Superior temporal gyrus (tissue), 1 donor: ENCODE measurements around the gene SLC25A12.
"Not testable (repeated sequence)": the region's sequence is repeated elsewhere in the genome, so short reads cannot be mapped to it uniquely, and the experiment has no call there.

Source experiments
- DNase-seq: peaks from one replicate; pipeline ENCODE4 v3.0.0-alpha.2; 2016; ENCODE audit errors: extremely low spot score

The SLC25A12 gene

DNA sequence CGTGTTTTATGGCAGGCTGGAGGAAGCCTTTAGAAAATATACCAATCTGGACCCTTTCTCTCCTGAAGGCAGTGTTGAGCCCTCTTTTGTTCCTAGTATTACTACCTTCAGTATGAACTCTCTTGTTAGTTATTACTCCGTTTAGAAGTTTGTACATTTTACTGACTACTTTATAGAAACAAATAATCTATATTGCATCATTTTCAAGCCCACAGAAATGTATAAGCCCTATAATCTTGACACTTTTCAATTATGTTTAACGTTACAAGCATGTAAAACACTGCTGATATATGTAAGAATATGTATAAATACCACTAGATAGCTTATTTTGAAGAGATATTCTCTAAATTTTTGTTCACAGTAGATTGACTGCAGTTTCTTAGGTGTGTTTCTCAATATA lies 64.0 kb downstream of the SLC25A12 start:
- no peak for DNase-seq

- no peak for DNase-seq
These were observed 70.0 kb downstream of the SLC25A12 start for GRCh38 chr2:171824086-171824485.

- no peak for DNase-seq
These were observed 71.3 kb downstream of the SLC25A12 start for GRCh38 chr2:171822525-171823322.

GRCh38 chr2:171819453-171819852 lies 74.6 kb downstream of the SLC25A12 start:
- DNase-seq: no peak

DNA sequence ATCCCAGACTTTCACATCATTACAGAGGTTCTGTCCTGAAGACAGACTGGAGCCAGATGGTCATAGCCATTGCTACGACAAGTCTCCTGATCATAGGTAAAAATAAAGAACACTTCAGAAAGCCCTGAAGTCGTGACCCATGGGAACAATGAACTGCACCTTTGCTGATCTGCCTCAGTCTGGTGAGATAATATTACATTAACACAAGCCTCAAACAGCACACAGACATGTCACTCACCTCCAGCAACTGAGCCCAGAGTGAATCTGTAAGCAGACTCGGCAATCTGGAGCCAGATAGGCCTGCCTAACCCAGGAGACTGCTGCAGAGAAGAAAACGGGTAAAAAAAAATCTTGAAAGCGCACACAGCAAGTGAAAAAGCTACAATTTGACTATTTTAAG lies 79.2 kb downstream of the SLC25A12 start:
- DNase-seq: no peak

DNA sequence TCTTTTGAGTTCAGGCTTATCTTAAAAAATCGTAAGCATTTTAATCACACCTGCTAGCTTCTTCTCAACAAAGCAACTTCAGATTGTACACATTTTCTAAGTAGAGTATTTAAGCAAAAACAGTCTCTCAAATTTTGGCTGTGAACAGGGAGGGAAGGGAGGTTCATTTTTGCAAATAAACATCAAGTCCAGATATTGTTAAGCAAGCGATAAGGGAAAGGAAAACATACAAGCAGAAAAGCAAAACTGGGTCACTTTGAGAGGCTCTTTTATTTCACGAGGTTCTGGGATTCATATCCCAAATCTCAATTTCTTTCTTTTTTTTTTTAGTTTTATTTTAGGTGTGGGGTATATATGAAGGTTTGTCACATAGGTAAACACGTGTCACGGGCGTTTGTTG lies 79.9 kb downstream of the SLC25A12 start:
- DNase-seq: no peak

GRCh38 chr2:171813729-171814128 lies 80.3 kb downstream of the SLC25A12 start:
- no peak for DNase-seq

DNA sequence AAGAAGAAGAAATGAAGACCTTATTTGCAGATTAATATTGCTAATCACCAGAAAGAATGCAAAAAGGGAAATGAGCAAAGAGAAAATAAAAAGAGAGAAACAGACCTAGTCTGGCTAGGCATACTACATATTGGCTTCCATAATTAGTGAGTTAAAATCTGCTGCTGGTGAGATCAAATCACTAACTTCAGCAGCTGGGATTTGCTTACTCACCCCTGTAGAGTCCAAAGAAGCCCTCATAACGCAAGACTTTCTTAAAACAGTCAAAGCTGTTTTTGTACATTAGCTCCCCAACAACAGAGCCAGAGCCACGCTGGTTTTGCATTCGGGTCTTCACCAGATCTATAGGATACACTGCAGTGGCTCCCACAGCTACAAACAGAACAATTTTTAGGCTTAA lies 80.9 kb downstream of the SLC25A12 start:
- no peak for DNase-seq

DNA sequence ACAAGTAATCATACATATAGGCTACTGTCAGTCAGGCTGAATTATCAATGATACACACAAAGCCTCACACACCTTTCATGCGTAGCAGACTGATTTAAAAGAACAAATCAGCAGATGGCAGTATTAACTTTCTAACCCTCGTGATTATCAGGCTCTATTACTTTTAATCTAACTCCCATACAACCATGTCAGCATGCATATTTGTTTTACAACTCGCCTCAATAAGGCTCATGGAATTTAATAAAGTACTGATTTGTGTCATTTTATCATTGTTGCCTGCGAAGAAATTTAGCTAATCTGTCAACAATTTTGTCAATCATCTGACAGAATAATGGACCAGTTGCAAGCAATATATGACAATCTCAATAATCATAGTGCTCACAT lies 82.8 kb downstream of the SLC25A12 start:
- no peak for DNase-seq

DNA sequence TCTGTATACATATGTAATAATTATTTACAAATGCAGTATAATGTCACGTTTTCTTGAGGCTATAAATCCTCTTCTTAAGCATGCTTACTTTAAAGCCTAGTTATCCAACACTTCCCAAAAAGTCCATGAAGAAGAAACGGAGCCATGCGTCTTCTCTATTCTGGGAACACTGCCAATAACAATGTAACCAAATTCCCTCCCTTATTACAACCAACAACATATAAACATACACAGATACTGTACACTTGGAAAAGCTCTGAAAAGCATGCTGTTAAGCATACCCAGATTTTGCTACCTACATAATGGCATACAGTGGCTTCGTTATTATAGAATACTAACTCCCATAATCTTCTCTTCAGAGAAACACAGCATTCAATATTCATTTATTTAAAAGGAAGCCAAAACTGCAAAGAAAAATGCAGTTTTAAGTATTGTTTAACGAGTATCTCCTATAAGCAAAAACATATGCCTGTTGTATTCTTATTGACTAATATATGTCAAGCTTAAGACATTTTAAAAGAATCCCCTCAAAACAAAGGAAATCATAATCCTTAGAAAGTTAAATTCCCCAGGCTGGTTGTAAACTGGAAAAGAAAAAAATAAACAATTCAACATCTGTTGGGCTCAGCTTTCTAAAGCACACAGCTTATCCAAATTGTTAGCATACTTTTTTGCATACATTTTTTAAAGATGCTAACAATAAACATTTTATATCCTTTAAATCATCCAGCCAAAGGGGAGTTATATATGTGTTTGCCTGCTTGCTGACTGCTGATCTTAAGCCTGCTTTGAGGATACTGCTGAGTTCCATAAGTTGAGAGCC lies 83.4 kb downstream of the SLC25A12 start:
- DNase-seq: no peak

GRCh38 chr2:171808885-171809284 lies 85.2 kb downstream of the SLC25A12 start:
- not testable (repeated sequence) for DNase-seq

DNA sequence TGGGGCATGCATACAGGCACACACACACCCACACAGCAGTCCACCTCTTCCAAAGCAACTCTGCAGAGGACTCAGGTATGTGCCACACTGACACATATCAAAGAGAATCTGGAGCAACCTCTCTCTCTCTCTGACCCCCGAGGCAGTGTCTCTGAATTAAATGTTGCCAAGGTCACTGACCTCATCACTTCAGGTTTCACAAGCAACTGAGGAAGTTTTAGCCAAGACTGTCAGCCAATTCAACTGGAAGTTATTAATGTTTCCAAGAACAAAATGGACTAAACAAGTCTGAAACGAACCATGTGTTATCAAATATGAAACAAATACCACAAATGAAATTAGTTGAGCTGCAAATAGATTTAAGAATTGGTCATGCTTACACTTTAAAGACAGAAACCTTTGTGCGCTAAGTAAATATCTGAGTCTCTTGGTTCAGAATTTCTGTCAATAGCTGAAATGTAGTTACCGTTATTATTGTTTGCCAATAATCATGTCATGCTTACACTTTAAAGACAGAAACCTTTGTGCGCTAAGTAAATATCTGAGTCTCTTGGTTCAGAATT lies 86.1 kb downstream of the SLC25A12 start:
- DNase-seq: no peak

DNA sequence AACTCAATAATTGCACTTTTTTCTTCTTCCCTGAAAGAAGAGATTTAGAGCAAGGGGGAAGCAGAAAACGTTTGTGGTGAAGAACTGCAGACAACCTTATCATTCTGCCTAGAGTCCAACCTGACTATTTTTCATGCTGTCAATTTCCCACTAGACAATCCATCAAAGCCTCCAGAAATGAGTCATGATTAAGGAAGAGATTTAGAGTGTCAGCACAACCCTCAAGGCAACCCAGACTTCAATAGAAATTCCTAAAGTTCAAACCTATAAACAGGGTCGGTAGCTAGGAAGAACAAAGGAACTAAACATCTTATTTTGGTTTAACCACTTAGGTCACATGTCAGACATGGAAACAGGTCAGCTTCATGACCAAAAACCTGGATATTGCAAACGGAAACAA lies 86.9 kb downstream of the SLC25A12 start:
- no peak for DNase-seq

- DNase-seq: no peak
These were observed 89.6 kb downstream of the SLC25A12 start for GRCh38 chr2:171804456-171804855.

- DNase-seq: no peak
These were observed 90.3 kb downstream of the SLC25A12 start for GRCh38 chr2:171803757-171804156.

- DNase-seq: no peak
These were observed 93.4 kb downstream of the SLC25A12 start for GRCh38 chr2:171800639-171801038.

GRCh38 chr2:171798156-171798820 lies 95.8 kb downstream of the SLC25A12 start:
- DNase-seq: no peak

DNA sequence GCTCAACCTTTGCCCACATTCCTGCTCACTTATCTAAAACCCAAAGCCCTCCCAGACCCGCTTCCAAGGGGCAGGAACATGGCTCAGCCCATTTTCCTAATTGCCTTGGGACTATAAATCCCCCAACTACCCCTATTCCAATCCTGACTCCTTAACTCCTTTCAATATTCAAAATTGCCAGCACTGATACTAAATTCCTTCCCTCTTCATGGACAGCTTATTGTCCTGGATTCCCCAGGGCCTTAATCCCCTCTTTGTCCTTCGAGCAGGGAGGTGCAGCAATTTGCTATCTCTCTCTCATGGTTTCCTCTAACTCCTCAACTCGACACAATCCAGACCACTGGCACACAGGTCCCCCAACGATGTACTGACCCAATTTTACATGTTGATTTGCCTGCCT lies 99.1 kb downstream of the SLC25A12 start:
- no peak for DNase-seq

GRCh38 chr2:171793691-171794678 lies 100.1 kb downstream of the SLC25A12 start:
- DNase-seq: no peak

DNA sequence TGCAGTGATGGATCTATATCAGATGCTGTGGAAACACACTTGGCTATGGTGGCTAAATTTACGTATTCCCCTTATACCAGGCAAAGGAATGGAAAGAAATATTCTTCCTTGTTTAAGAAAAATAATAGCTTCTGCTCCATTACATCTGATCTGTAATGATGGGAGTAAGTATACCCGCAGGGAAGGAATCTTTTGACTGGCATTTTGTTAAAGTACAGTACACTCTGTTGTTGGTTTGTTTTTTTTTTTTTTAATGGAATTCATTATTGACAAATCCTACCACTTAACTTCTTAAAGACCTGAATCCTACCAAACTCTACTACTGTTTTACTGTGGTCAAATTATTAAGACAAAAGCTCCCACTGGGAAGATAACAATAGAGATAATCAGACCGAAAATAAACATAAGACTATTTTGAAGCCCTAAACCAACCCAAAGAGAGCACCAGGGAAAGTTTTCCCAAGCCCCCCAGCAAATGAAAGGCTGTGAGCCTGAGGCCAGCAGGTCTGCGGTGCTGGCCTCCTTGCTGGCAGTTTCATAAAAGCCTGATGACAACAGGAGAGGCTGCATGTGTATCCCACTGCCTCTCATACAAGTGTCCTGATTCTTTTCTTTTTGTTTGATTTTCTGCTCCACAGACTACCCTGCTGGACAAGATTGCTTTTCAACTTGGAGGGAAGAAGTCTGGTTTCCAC lies 101.0 kb downstream of the SLC25A12 start:
- DNase-seq: no peak
